ENCODE data around the gene SLC20A1. TPM values are rescaled to one million over a fixed set of nuclear protein-coding genes. Genes with fewer than 3 reads are reported as not detected.
A peak's percentile ranks its signal among the peaks of the same experiment; 100 is the strongest.

SLC20A1 gene
- total and polyA plus RNA-seq, 2 experiments from 2014 or later, result 135 to 191 TPM

- H3K4me3 ChIP-seq, result no peak overlapping the region
- H3K79me2 ChIP-seq (ENCODE audit: insufficient read depth), result peaks cover 5% of the 10 kb centered on the region; the same call in 1 of the 2 replicates
- DNase-seq, result no peak
- no peaks in the 10 kb centered on the region for H3K27me3 ChIP-seq (replicated peaks; ENCODE audit: insufficient read depth)
- H3K36me3 ChIP-seq (ENCODE audit: low read depth), result no peaks in the 10 kb centered on the region
- H2AFZ ChIP-seq, result 0 out of 2 replicates have a peak overlapping the region, but pooled peaks have one; percentile 27
- H3K4me1 ChIP-seq (ENCODE audit: insufficient read depth), result peaks cover 70% of the 10 kb centered on the region
- peak overlapping the region; percentile 76 for H3K27ac ChIP-seq
- H4K20me1 ChIP-seq (ENCODE audit: insufficient read depth), result no peaks in the 10 kb centered on the region
- in situ Hi-C loops (cut with MboI), result no loop called here
- TF ChIP-seq EZH2 (IDR thresholded peaks at IDR 0.05; ENCODE audit: insufficient read depth, poor library complexity, severe bottlenecking) (no peak), EZH2phosphoT487 (IDR thresholded peaks at IDR 0.05; ENCODE audit: insufficient read depth, low read depth) (no peak)
- H3K9me3 ChIP-seq (ENCODE audit: low read depth), result no peaks in the 10 kb centered on the region
- peak overlapping the region; percentile 16 for H3K4me2 ChIP-seq (ENCODE audit: unreplicated experiment)
- H3K9ac ChIP-seq, result no peak overlapping the region
- WGBS, 2 experiments (ENCODE audit: low coverage in 1 of 2, low lambda C conversion rate in 2 of 2, missing lambda C conversion rate in 2 of 2), result 76 to 81% methylated on average over 4 of the region's 4 CpGs
- H3F3A ChIP-seq (ENCODE audit: insufficient read depth), result peaks cover 65% of the 10 kb centered on the region
- H3K9me2 ChIP-seq (ENCODE audit: insufficient read depth), result no peaks in the 10 kb centered on the region
Measured at GRCh38 chr2:112630268-112630667, 15.5 kb upstream of the SLC20A1 start.

GRCh38 chr2:112633708-112634107 lies 12.0 kb upstream of the SLC20A1 start:
- in situ Hi-C loops (cut with MboI), result no loop called here
- Histone ChIP-seq H2AFZ (no peak overlapping the region), H3K27ac (no peak overlapping the region), H3K4me2 (ENCODE audit: unreplicated experiment) (no peak overlapping the region), H3K36me3 (ENCODE audit: low read depth) (no peaks in the 10 kb centered on the region), H3F3A (ENCODE audit: insufficient read depth) (peaks cover 35% of the 10 kb centered on the region), H3K9me3 (ENCODE audit: low read depth) (no peaks in the 10 kb centered on the region), H3K9me2 (ENCODE audit: insufficient read depth) (no peaks in the 10 kb centered on the region), H3K27me3 (replicated peaks; ENCODE audit: insufficient read depth) (no peaks in the 10 kb centered on the region), H3K9ac (no peak overlapping the region), H3K4me3 (no peak overlapping the region), H3K79me2 (ENCODE audit: insufficient read depth) (peaks cover 2% of the 10 kb centered on the region; the same call in 1 of the 2 replicates), H4K20me1 (ENCODE audit: insufficient read depth) (no peaks in the 10 kb centered on the region), H3K4me1 (ENCODE audit: insufficient read depth) (peaks cover 38% of the 10 kb centered on the region)
- 77 to 82% methylated on average over 5 of the region's 5 CpGs for whole genome bisulfite sequencing, 2 experiments (ENCODE audit: low coverage in 1 of 2, low lambda C conversion rate in 2 of 2, missing lambda C conversion rate in 2 of 2)
- TF ChIP-seq EZH2 (IDR thresholded peaks at IDR 0.05; ENCODE audit: insufficient read depth, poor library complexity, severe bottlenecking), result no peak
- no peak for TF ChIP-seq EZH2phosphoT487 (IDR thresholded peaks at IDR 0.05; ENCODE audit: insufficient read depth, low read depth)
- DNase-seq, result no peak

GRCh38 chr2:112634153-112634873 lies 11.4 kb upstream of the SLC20A1 start:
- no peak overlapping the region for H3K4me2 ChIP-seq (ENCODE audit: unreplicated experiment)
- TF ChIP-seq EZH2phosphoT487 (IDR thresholded peaks at IDR 0.05; ENCODE audit: insufficient read depth, low read depth) (no peak), EZH2 (IDR thresholded peaks at IDR 0.05; ENCODE audit: insufficient read depth, poor library complexity, severe bottlenecking) (no peak)
- no peak for DNase-seq

GRCh38 chr2:112634874-112635157 lies 10.9 kb upstream of the SLC20A1 start:
- no peaks in the 10 kb centered on the region for H3K9me3 ChIP-seq (ENCODE audit: low read depth)
- no peak for DNase-seq
- in situ Hi-C loops (cut with MboI), result no loop called here
- H3K9me2 ChIP-seq (ENCODE audit: insufficient read depth), result no peaks in the 10 kb centered on the region
- no peaks in the 10 kb centered on the region for H3K36me3 ChIP-seq (ENCODE audit: low read depth)
- H3F3A ChIP-seq (ENCODE audit: insufficient read depth), result peaks cover 29% of the 10 kb centered on the region
- WGBS, 2 experiments (ENCODE audit: low coverage in 1 of 2, low lambda C conversion rate in 2 of 2, missing lambda C conversion rate in 2 of 2), result 98 to 100% methylated on average over 6 of the region's 6 CpGs
- no peaks in the 10 kb centered on the region for H4K20me1 ChIP-seq (ENCODE audit: insufficient read depth)
- no peak overlapping the region for H3K4me2 ChIP-seq (ENCODE audit: unreplicated experiment)
- no peak overlapping the region for H3K4me3 ChIP-seq
- no peak overlapping the region for H3K27ac ChIP-seq
- no peak overlapping the region for H3K9ac ChIP-seq
- peaks cover 35% of the 10 kb centered on the region for H3K4me1 ChIP-seq (ENCODE audit: insufficient read depth)
- no peaks in the 10 kb centered on the region for H3K79me2 ChIP-seq (ENCODE audit: insufficient read depth)
- no peak overlapping the region for H2AFZ ChIP-seq
- TF ChIP-seq EZH2phosphoT487 (IDR thresholded peaks at IDR 0.05; ENCODE audit: insufficient read depth, low read depth) (no peak), EZH2 (IDR thresholded peaks at IDR 0.05; ENCODE audit: insufficient read depth, poor library complexity, severe bottlenecking) (no peak)
- no peaks in the 10 kb centered on the region for H3K27me3 ChIP-seq (replicated peaks; ENCODE audit: insufficient read depth)

More at GRCh38 chr2:112634153-112634873, 11.4 kb upstream of the SLC20A1 start:
- no peaks in the 10 kb centered on the region for H3K36me3 ChIP-seq (ENCODE audit: low read depth)
- H3K9me2 ChIP-seq (ENCODE audit: insufficient read depth), result no peaks in the 10 kb centered on the region
- H3K79me2 ChIP-seq (ENCODE audit: insufficient read depth), result no peaks in the 10 kb centered on the region
- no peaks in the 10 kb centered on the region for H4K20me1 ChIP-seq (ENCODE audit: insufficient read depth)
- peaks cover 35% of the 10 kb centered on the region for H3K4me1 ChIP-seq (ENCODE audit: insufficient read depth)
- no peak overlapping the region for H3K4me3 ChIP-seq
- in situ Hi-C loops (cut with MboI), result no loop called here
- WGBS, 2 experiments (ENCODE audit: low coverage in 1 of 2, low lambda C conversion rate in 2 of 2, missing lambda C conversion rate in 2 of 2), result 91 to 92% methylated on average over 14 to 16 of the region's 16 CpGs
- H3K27me3 ChIP-seq (replicated peaks; ENCODE audit: insufficient read depth), result no peaks in the 10 kb centered on the region
- H3F3A ChIP-seq (ENCODE audit: insufficient read depth), result peaks cover 29% of the 10 kb centered on the region
- H3K9me3 ChIP-seq (ENCODE audit: low read depth), result no peaks in the 10 kb centered on the region
- H3K9ac ChIP-seq, result no peak overlapping the region
- no peak overlapping the region for H2AFZ ChIP-seq
- H3K27ac ChIP-seq, result no peak overlapping the region

All from GM23248 (cell line).